K562 (cell line): ENCODE data around the gene ALPK1. TPM values are rescaled to one million over a fixed set of nuclear protein-coding genes. Genes with fewer than 3 reads are reported as not detected.

ENCODE experiments used
- ARID1B ChIP-seq: fragments of 450-650 bp; IDR thresholded peaks from 2 replicates; pipeline ENCODE4 v1.6.1; 2016; ENCODE audit warnings: antibody characterized with exemption, mild to moderate bottlenecking, inconsistent platforms
- DDX20 ChIP-seq: fragments of 450-650 bp; IDR thresholded peaks from 2 replicates; pipeline ENCODE4 v1.6.1; 2016; ENCODE audit warnings: missing genetic modification characterization, low read depth, mild to moderate bottlenecking, missing compliant biosample characterization, moderate library complexity
- EP300 ChIP-seq: IDR thresholded peaks from 2 replicates; pipeline ENCODE4 v1.6.1; 2012; ENCODE audit warnings: low read length, improper control_type of control experiment
- FOXM1 ChIP-seq, 2 experiments: fragments of 450-650 bp in 1 of 2; sonication (generic) in 1 of 2; formaldehyde crosslinking in 1 of 2; IDR thresholded peaks; 2 replicates each; pipeline versions ENCODE4 v1.6.1 to v1.9.0; 2017 to 2022; ENCODE audit warnings: low read depth in 2 of 2, mild to moderate bottlenecking in 2 of 2, missing genetic modification reagents in 1 of 2, moderate library complexity in 1 of 2
- LARP7 ChIP-seq: fragments of 450-650 bp; IDR thresholded peaks from 2 replicates; pipeline ENCODE4 v1.6.1; 2016
- MTA2 ChIP-seq: fragments of 450-650 bp; IDR thresholded peaks from 2 replicates; pipeline ENCODE4 v1.6.1; 2016; ENCODE audit warnings: low read depth
- MTA3 ChIP-seq: fragments of 450-650 bp; formaldehyde crosslinking; IDR thresholded peaks from 2 replicates; pipeline ENCODE4 v1.6.1; 2017; ENCODE audit warnings: mild to moderate bottlenecking, borderline replicate concordance
- NCOR1 ChIP-seq: fragments of 450-650 bp; IDR thresholded peaks from 2 replicates; pipeline ENCODE4 v1.6.1; 2016; ENCODE audit warnings: mild to moderate bottlenecking, moderate library complexity
- PCBP1 ChIP-seq: fragments of 200-400 bp; formaldehyde crosslinking; IDR thresholded peaks from 2 replicates; pipeline ENCODE4 v1.6.1; 2018; ENCODE audit warnings: mild to moderate bottlenecking, low read depth, low read length; ENCODE audit not compliant: poor library complexity, severe bottlenecking
- PKNOX1 ChIP-seq: fragments of 450-650 bp; IDR thresholded peaks from 2 replicates; pipeline ENCODE4 v1.6.1; 2016
- PML ChIP-seq: IDR thresholded peaks from 2 replicates; pipeline ENCODE4 v1.6.1; 2012; ENCODE audit warnings: low read length, inconsistent platforms
- POLR2H ChIP-seq: IDR thresholded peaks from 2 replicates; pipeline ENCODE4 v1.6.1; 2016; ENCODE audit warnings: missing genetic modification characterization, low read depth, mild to moderate bottlenecking, control low read depth, missing compliant biosample characterization, moderate library complexity
- RBM25 ChIP-seq: fragments of 200-400 bp; formaldehyde crosslinking; IDR thresholded peaks from 2 replicates; pipeline ENCODE4 v1.6.1; 2018; ENCODE audit warnings: low read length, low read depth, moderate library complexity; ENCODE audit not compliant: severe bottlenecking
- SAFB ChIP-seq: fragments of 200-400 bp; formaldehyde crosslinking; IDR thresholded peaks from 2 replicates; pipeline ENCODE4 v1.6.1; 2017; ENCODE audit warnings: low read depth, low read length, borderline replicate concordance
- SAFB2 ChIP-seq: fragments of 200-400 bp; formaldehyde crosslinking; IDR thresholded peaks from 2 replicates; pipeline ENCODE4 v1.6.1; 2018; ENCODE audit warnings: borderline replicate concordance, low read length, low read depth, moderate library complexity; ENCODE audit not compliant: severe bottlenecking
- SMARCB1 ChIP-seq: IDR thresholded peaks from 2 replicates; pipeline ENCODE4 v1.6.1; 2011; ENCODE audit warnings: improper control_type of control experiment, low read depth; ENCODE audit not compliant: insufficient read length
- SRSF9 ChIP-seq: fragments of 200-400 bp; formaldehyde crosslinking; IDR thresholded peaks from 2 replicates; pipeline ENCODE4 v1.6.1; 2017; ENCODE audit warnings: low read depth, low read length, borderline replicate concordance
- TFAM ChIP-seq: fragments of 250-450 bp; sonication (Bioruptor Pico); conservative IDR thresholded peaks from 2 replicates; pipeline ENCODE4 v1.5.0; 2021; ENCODE audit warnings: mild to moderate bottlenecking, moderate library complexity
- ZNF124 ChIP-seq: sonication (generic); formaldehyde crosslinking; IDR thresholded peaks from 2 replicates; pipeline ENCODE4 v1.8.1; 2022; ENCODE audit warnings: missing genetic modification reagents
- ZNF140 ChIP-seq: fragments of 250-450 bp; sonication (Bioruptor Pico); IDR thresholded peaks from 2 replicates; pipeline ENCODE4 v1.8.0; 2021; ENCODE audit warnings: moderate library complexity, mild to moderate bottlenecking, inconsistent platforms
- ZNF146 ChIP-seq: IDR thresholded peaks from one replicate; pipeline ENCODE4 v1.6.1; 2018; ENCODE audit warnings: missing compliant biosample characterization; ENCODE audit not compliant: unreplicated experiment
- ZNF184 ChIP-seq: sonication (generic); formaldehyde crosslinking; IDR thresholded peaks from 2 replicates; pipeline ENCODE4 v1.5.0; 2020; ENCODE audit warnings: missing genetic modification reagents
- ZNF253 ChIP-seq: fragments of 250-450 bp; sonication (Bioruptor Pico); conservative IDR thresholded peaks from 2 replicates; pipeline ENCODE4 v1.6.1; 2021; ENCODE audit warnings: mild to moderate bottlenecking
- ZNF583 ChIP-seq: fragments of 250-450 bp; sonication (Bioruptor Pico); IDR thresholded peaks from 2 replicates; pipeline ENCODE4 v1.4.0; 2020
- ZNF639 ChIP-seq, 2 experiments: fragments of 200-800 bp in 1 of 2; sonication (Bioruptor generic) in 1 of 2; sonication (generic) in 1 of 2; formaldehyde crosslinking in 1 of 2; IDR thresholded peaks in 1 of 2; conservative IDR thresholded peaks in 1 of 2; 2 replicates each; pipeline versions ENCODE4 v1.5.0 to v1.6.1; 2016 to 2020; ENCODE audit warnings: missing compliant biosample characterization in 1 of 2, missing genetic modification characterization in 1 of 2, missing genetic modification reagents in 1 of 2
- polyA plus RNA-seq, 8 experiments: library from polyadenylated mRNA; depleted of rRNA in 4 of 8; stranded (reverse) in 5 of 8; unstranded in 3 of 8; fragments of >200 nt; fragmentation: Nextera tagmentation in 2 of 8; fragmentation: Illumina TruSeq in 1 of 8; extraction: Ambion mirVana in 2 of 8; extraction: Trizol in 1 of 8; gene quantifications; 2 replicates each; pipeline versions ENCODE4 v1.2.1 to v1.2.3, GENCODE V29; 2011 to 2014; ENCODE audit warnings: inconsistent platforms in 1 of 8, missing spikeins in 1 of 8
- total RNA-seq, 7 experiments: library from RNA; depleted of rRNA in 6 of 7; stranded (reverse); fragments of >200 nt in 6 of 7; fragmentation: Illumina TruSeq in 2 of 7; extraction: Trizol in 2 of 7; gene quantifications; 2 replicates each; pipeline versions ENCODE4 v1.2.1 to v1.2.3, GENCODE V29; 2011 to 2021; ENCODE audit warnings: low replicate concordance in 1 of 7

The ALPK1 gene
- total and polyA plus RNA-seq, 9 of the 15 experiments (the other 6 are each of a cell fraction or from before 2014, with no cell fraction given) = 2.3 to 6.9 (median 4.6) TPM

- TF ChIP-seq FOXM1 (IDR thresholded peaks at IDR 0.05; ENCODE audit: low read depth) (peak; percentile 81), FOXM1 (CRISPR knock-in tag; IDR thresholded peaks at IDR 0.05; ENCODE audit: low read depth) (no peak), ZNF146 (CRISPR knock-in tag) (no peak), PKNOX1 (no peak), SAFB (no peak), ZNF639 (CRISPR knock-in tag; conservative IDR thresholded peaks at IDR 0.05 in 1 of 2, IDR thresholded peaks at IDR 0.05 in 1 of 2) (no peak), RBM25 (no peak), SAFB2 (no peak), EP300 (peak; percentile 46), DDX20 (tag) (no peak), NCOR1 (no peak), ZNF583 (CRISPR knock-in tag) (no peak), SMARCB1 (no peak), PCBP1 (no peak), ZNF124 (no peak), POLR2H (tag) (peak; percentile 87), ZNF253 (no peak), LARP7 (no peak), ZNF184 (no peak), PML (peak; percentile 58; the same call in 1 of the 2 replicates), TFAM (no peak), SRSF9 (no peak), ZNF140 (CRISPR knock-in tag) (no peak), ARID1B (no peak), MTA3 (no peak), MTA2 (no peak)
Measured at GRCh38 chr4:112296949-112297880, at the start of gene ALPK1 (continued).
